ENCODE measurements around the gene MITF. TPM values are rescaled to one million over a fixed set of nuclear protein-coding genes. Genes with fewer than 3 reads are reported as not detected.

Gene MITF
- total RNA-seq (under 1 TPM; 0.38 to 0.81 TPM), polyA plus RNA-seq (not detected)

DNA sequence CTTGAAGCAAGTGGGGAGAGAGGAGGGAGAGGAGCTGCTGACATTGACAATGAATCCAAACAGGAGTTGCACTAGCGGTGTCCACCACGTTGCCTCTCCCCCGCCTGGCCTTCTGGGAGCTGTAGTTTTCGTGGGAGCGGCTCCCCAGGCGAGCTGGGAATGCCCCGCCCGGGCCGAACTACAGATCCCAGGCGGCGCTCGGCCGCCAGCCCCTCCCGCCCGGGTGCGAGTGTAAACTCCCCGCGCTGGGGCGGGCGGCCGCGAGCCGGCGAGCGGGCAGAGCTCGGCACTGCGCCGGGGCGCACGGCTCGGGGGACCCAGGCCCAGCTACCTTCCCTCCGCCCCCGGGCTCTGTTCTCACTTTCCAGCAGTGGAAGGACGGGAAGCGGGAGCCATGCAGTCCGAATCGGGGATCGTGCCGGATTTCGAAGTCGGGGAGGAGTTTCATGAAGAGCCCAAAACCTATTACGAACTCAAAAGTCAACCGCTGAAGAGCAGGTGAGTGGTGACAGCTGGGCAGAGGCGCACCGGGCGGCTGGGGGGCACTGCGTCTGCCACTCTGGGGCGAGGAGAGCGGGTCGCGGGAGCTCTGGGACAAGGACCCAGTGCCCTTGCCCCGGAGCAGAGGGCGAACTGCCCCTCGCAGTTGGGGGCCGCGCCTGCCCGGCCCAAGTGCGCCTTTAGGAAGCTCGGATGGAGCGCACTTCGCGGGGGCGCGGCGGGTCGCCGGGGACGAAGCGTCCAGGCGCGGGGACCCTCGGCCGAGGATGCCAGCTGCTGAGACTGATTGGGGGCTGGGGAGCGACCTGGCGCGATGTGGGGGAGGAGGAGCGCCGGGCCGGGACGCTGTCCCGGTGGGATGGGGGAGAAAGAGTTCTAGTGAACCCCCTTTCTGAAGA lies at the start of gene MITF:
Gene MITF (plus strand): TSS at position 261 of the 899 bp plus-strand sequence. CDS start 134 bp downstream, at position 395.
- Histone ChIP-seq H3K4me1 (ENCODE audit: insufficient read depth, low read length) (no peaks in the 10 kb centered on the region), H3K36me3 (ENCODE audit: insufficient read depth, low read length) (no peaks in the 10 kb centered on the region), H3K27ac (ENCODE audit: low read depth, low read length) (peak within 1 kb of the TSS; percentile 60), H3K9me3 (ENCODE audit: low read length) (no peaks in the 10 kb centered on the region), H3K4me3 (ENCODE audit: low read length) (no peak within 1 kb of the TSS), H3K27me3 (ENCODE audit: insufficient read depth, low read length, poor library complexity, severe bottlenecking) (no peaks in the 10 kb centered on the region)
- Mint-ChIP-seq H3K9me3 (peaks cover 3 to 7% (median 5%) of the 10 kb centered on the region in 5 donors), H3K27ac (no peak within 1 kb of the TSS), H3K4me3 (peak within 1 kb of the TSS in 2 of 7 donors; percentile 5 to 54), H3K4me1 (peaks cover 0 to 9% (median 5%) of the 10 kb centered on the region in 3 donors), H3K27me3 (peaks cover 30 to 72% of the 10 kb centered on the region in 2 donors), H3K36me3 (no peaks in the 10 kb centered on the region)
- DNase-seq: no peak
- ChIA-PET CTCF (no interaction called here), POLR2A (no interaction called here)

DNA sequence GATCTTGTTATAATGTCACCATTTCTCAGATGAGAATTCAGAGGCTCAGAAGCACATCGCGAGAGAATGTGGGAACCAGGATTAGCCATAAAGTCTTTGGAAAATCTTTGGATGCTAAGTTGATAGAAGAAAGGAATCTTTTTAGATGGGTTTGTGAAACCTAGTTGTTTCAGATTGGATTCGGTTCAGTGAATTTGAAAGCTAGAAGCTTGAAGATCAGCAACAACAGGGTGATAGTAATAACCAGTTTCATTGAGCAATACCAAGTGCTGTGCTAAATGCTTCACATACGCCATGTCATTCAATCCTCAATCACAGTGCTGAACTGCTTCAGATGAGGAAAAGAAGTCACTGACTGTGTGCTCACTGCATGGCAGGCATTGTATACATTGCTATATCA lies 47.4 kb upstream of the MITF start:
- H3K4me3 Mint-ChIP-seq: no peak overlapping the region

DNA sequence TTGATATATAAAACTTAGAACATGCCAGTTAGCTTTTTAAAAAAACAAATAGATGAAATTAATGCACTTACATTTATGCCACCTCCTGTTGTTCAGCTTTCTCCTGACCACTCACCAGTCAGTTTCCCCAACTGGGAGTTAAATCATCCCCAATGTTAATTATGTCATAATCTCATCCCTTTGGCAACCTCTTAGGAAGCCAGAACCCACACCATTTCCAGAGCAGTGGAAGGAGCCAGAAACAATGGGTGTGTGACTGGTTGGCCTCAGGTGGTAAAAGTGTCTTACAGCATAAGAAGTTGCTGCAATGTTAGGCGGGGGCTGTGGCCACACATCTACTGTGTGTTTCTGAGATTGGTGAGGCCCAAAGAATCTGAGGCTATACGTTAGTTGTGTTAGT lies 46.5 kb upstream of the MITF start:
- CTCF ChIA-PET: no interaction called here

More for the DNA sequence above, 47.4 kb upstream of the MITF start:
- Mint-ChIP-seq H3K4me1 (no peaks in the 10 kb centered on the region), H3K9me3 (peaks cover 0 to 3% (median 0%) of the 10 kb centered on the region in 5 donors), H3K27ac (no peak overlapping the region), H3K27me3 (no peaks in the 10 kb centered on the region), H3K36me3 (no peaks in the 10 kb centered on the region)
- H3K36me3 ChIP-seq (ENCODE audit: insufficient read depth, low read length): no peaks in the 10 kb centered on the region
- H3K9me3 ChIP-seq (ENCODE audit: low read length): no peaks in the 10 kb centered on the region
- H3K4me3 ChIP-seq (ENCODE audit: low read length): no peak overlapping the region
- H3K27me3 ChIP-seq (ENCODE audit: insufficient read depth, low read length, poor library complexity, severe bottlenecking): no peaks in the 10 kb centered on the region
- no peaks in the 10 kb centered on the region for H3K4me1 ChIP-seq (ENCODE audit: insufficient read depth, low read length)
- POLR2A ChIA-PET: no interaction called here
- no peak overlapping the region for H3K27ac ChIP-seq (ENCODE audit: low read depth, low read length)
- CTCF ChIA-PET: no interaction called here
- DNase-seq: no peak

GRCh38 chr3:69695443-69695842 lies 43.8 kb upstream of the MITF start:
- POLR2A ChIA-PET: no interaction called here
- no peaks in the 10 kb centered on the region for H3K27me3 Mint-ChIP-seq
- no peaks in the 10 kb centered on the region for H3K27me3 ChIP-seq (ENCODE audit: insufficient read depth, low read length, poor library complexity, severe bottlenecking)
- H3K4me3 ChIP-seq (ENCODE audit: low read length): no peak overlapping the region
- H3K4me1 ChIP-seq (ENCODE audit: insufficient read depth, low read length): no peaks in the 10 kb centered on the region
- H3K4me1 Mint-ChIP-seq: no peaks in the 10 kb centered on the region
- H3K9me3 Mint-ChIP-seq: peaks cover 0 to 4% (median 0%) of the 10 kb centered on the region in 5 donors
- no peak overlapping the region for H3K27ac ChIP-seq (ENCODE audit: low read depth, low read length)
- CTCF ChIA-PET: no interaction called here
- no peaks in the 10 kb centered on the region for H3K9me3 ChIP-seq (ENCODE audit: low read length)
- H3K4me3 Mint-ChIP-seq: no peak overlapping the region
- H3K36me3 Mint-ChIP-seq: no peaks in the 10 kb centered on the region
- no peaks in the 10 kb centered on the region for H3K36me3 ChIP-seq (ENCODE audit: insufficient read depth, low read length)
- DNase-seq: no peak
- no peak overlapping the region for H3K27ac Mint-ChIP-seq

More for the DNA sequence above, 46.5 kb upstream of the MITF start:
- no peak overlapping the region for H3K27ac ChIP-seq (ENCODE audit: low read depth, low read length)
- no peaks in the 10 kb centered on the region for H3K4me1 ChIP-seq (ENCODE audit: insufficient read depth, low read length)
- H3K27me3 ChIP-seq (ENCODE audit: insufficient read depth, low read length, poor library complexity, severe bottlenecking): no peaks in the 10 kb centered on the region
- H3K4me3 Mint-ChIP-seq: no peak overlapping the region
- no peaks in the 10 kb centered on the region for H3K4me1 Mint-ChIP-seq
- POLR2A ChIA-PET: no interaction called here
- no peaks in the 10 kb centered on the region for H3K27me3 Mint-ChIP-seq
- no peaks in the 10 kb centered on the region for H3K9me3 ChIP-seq (ENCODE audit: low read length)
- no peaks in the 10 kb centered on the region for H3K36me3 ChIP-seq (ENCODE audit: insufficient read depth, low read length)
- H3K4me3 ChIP-seq (ENCODE audit: low read length): no peak overlapping the region
- H3K27ac Mint-ChIP-seq: no peak overlapping the region
- DNase-seq: no peak
- H3K9me3 Mint-ChIP-seq: peaks cover 0 to 3% (median 0%) of the 10 kb centered on the region in 5 donors
- no peaks in the 10 kb centered on the region for H3K36me3 Mint-ChIP-seq

- Mint-ChIP-seq H3K4me1 (no peaks in the 10 kb centered on the region), H3K9me3 (peaks cover 0 to 4% (median 0%) of the 10 kb centered on the region in 5 donors), H3K4me3 (no peak overlapping the region), H3K36me3 (no peaks in the 10 kb centered on the region), H3K27ac (no peak overlapping the region), H3K27me3 (no peaks in the 10 kb centered on the region)
- no peaks in the 10 kb centered on the region for H3K36me3 ChIP-seq (ENCODE audit: insufficient read depth, low read length)
- no peaks in the 10 kb centered on the region for H3K4me1 ChIP-seq (ENCODE audit: insufficient read depth, low read length)
- no peak overlapping the region for H3K4me3 ChIP-seq (ENCODE audit: low read length)
- ChIA-PET POLR2A (no interaction called here), CTCF (no interaction called here)
- H3K27me3 ChIP-seq (ENCODE audit: insufficient read depth, low read length, poor library complexity, severe bottlenecking): no peaks in the 10 kb centered on the region
- H3K27ac ChIP-seq (ENCODE audit: low read depth, low read length): no peak overlapping the region
- H3K9me3 ChIP-seq (ENCODE audit: low read length): no peaks in the 10 kb centered on the region
- no peak for DNase-seq
These were observed 43.3 kb upstream of the MITF start for GRCh38 chr3:69695933-69696332.

- ChIA-PET POLR2A (no interaction called here), CTCF (no interaction called here)
- Mint-ChIP-seq H3K4me1 (no peaks in the 10 kb centered on the region), H3K27me3 (no peaks in the 10 kb centered on the region), H3K9me3 (peaks cover 0 to 4% (median 3%) of the 10 kb centered on the region in 5 donors), H3K27ac (no peak overlapping the region), H3K4me3 (no peak overlapping the region), H3K36me3 (no peaks in the 10 kb centered on the region)
- Histone ChIP-seq H3K4me3 (ENCODE audit: low read length) (no peak overlapping the region), H3K4me1 (ENCODE audit: insufficient read depth, low read length) (no peaks in the 10 kb centered on the region), H3K9me3 (ENCODE audit: low read length) (no peaks in the 10 kb centered on the region), H3K36me3 (ENCODE audit: insufficient read depth, low read length) (no peaks in the 10 kb centered on the region), H3K27me3 (ENCODE audit: insufficient read depth, low read length, poor library complexity, severe bottlenecking) (no peaks in the 10 kb centered on the region), H3K27ac (ENCODE audit: low read depth, low read length) (no peak overlapping the region)
- DNase-seq: no peak
These were observed 42.9 kb upstream of the MITF start for GRCh38 chr3:69696367-69696766.

DNA sequence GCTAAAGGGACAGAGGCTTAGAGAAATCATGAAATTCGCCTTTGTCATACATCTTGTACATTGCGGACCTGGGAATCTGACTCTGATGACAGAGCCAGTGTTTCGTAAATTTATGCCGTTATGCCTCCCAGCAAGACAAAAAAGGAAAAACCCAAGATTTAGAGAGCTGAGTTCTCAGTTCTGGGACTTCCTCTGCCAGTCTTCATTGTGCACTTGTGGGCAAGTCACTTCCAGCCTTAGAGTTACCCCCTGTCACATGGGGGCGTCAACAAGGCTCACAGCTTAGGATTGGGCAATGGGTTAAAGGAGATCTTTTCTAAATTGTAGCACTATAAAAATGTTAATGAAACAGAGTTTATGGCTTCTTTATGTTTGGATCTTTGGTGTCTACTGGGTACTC lies 41.9 kb upstream of the MITF start:
- Mint-ChIP-seq H3K9me3 (peaks cover 0 to 13% (median 3%) of the 10 kb centered on the region in 5 donors), H3K4me3 (no peak overlapping the region), H3K27ac (no peak overlapping the region), H3K4me1 (no peaks in the 10 kb centered on the region), H3K27me3 (no peaks in the 10 kb centered on the region), H3K36me3 (no peaks in the 10 kb centered on the region)
- Histone ChIP-seq H3K36me3 (ENCODE audit: insufficient read depth, low read length) (no peaks in the 10 kb centered on the region), H3K4me1 (ENCODE audit: insufficient read depth, low read length) (no peaks in the 10 kb centered on the region), H3K9me3 (ENCODE audit: low read length) (no peaks in the 10 kb centered on the region), H3K4me3 (ENCODE audit: low read length) (no peak overlapping the region), H3K27me3 (ENCODE audit: insufficient read depth, low read length, poor library complexity, severe bottlenecking) (no peaks in the 10 kb centered on the region), H3K27ac (ENCODE audit: low read depth, low read length) (no peak overlapping the region)
- POLR2A ChIA-PET: no interaction called here
- DNase-seq: no peak
- CTCF ChIA-PET: no interaction called here

- H3K4me1 ChIP-seq (ENCODE audit: insufficient read depth, low read length): no peaks in the 10 kb centered on the region
- Mint-ChIP-seq H3K27ac (no peak overlapping the region), H3K4me3 (no peak overlapping the region), H3K36me3 (no peaks in the 10 kb centered on the region), H3K9me3 (peaks cover 0 to 18% (median 3%) of the 10 kb centered on the region in 5 donors), H3K27me3 (no peaks in the 10 kb centered on the region), H3K4me1 (no peaks in the 10 kb centered on the region)
- H3K27ac ChIP-seq (ENCODE audit: low read depth, low read length): no peak overlapping the region
- H3K36me3 ChIP-seq (ENCODE audit: insufficient read depth, low read length): no peaks in the 10 kb centered on the region
- DNase-seq: no peak
- no peak overlapping the region for H3K4me3 ChIP-seq (ENCODE audit: low read length)
- ChIA-PET POLR2A (no interaction called here), CTCF (no interaction called here)
- H3K9me3 ChIP-seq (ENCODE audit: low read length): no peaks in the 10 kb centered on the region
- no peaks in the 10 kb centered on the region for H3K27me3 ChIP-seq (ENCODE audit: insufficient read depth, low read length, poor library complexity, severe bottlenecking)
These were observed 40.5 kb upstream of the MITF start for GRCh38 chr3:69698728-69699127.
